K562 (cell line): ENCODE data around the gene AKT1. TPM values are rescaled to one million over a fixed set of nuclear protein-coding genes. Genes with fewer than 3 reads are reported as not detected.

Source experiments
- E2F5 ChIP-seq: sonication (generic); formaldehyde crosslinking; IDR thresholded peaks from 2 replicates; pipeline ENCODE4 v1.8.0; 2022; ENCODE audit warnings: mild to moderate bottlenecking, missing genetic modification reagents
- FOXO4 ChIP-seq: fragments of 450-650 bp; formaldehyde crosslinking; IDR thresholded peaks from 2 replicates; pipeline ENCODE4 v1.4.0; 2020; ENCODE audit warnings: mild to moderate bottlenecking, moderate library complexity
- HDAC1 ChIP-seq, 2 experiments: fragments of 450-650 bp; IDR thresholded peaks; 2 replicates each; pipeline ENCODE4 v1.6.1; 2016 to 2017; ENCODE audit warnings: inconsistent platforms in 1 of 2, mild to moderate bottlenecking in 1 of 2, moderate library complexity in 1 of 2
- HDAC2 ChIP-seq: fragments of 450-650 bp; IDR thresholded peaks from 2 replicates; pipeline ENCODE4 v1.6.1; 2016; ENCODE audit warnings: mild to moderate bottlenecking
- KDM4B ChIP-seq, 2 experiments: fragments of 450-650 bp in 1 of 2; sonication (generic) in 1 of 2; IDR thresholded peaks; 2 replicates each; pipeline ENCODE4 v1.6.1; 2016 to 2017; ENCODE audit warnings: borderline replicate concordance in 2 of 2, antibody characterized with exemption in 1 of 2, low read depth in 1 of 2, mild to moderate bottlenecking in 1 of 2
- PHF8 ChIP-seq: fragments of 200-600 bp; sonication (generic); IDR thresholded peaks from 2 replicates; pipeline ENCODE4 v1.6.1; 2012; ENCODE audit warnings: mixed run types, mild to moderate bottlenecking, inconsistent platforms, low read length, moderate library complexity, borderline replicate concordance
- RBFOX2 ChIP-seq: fragments of 200-400 bp; formaldehyde crosslinking; IDR thresholded peaks from 2 replicates; pipeline ENCODE4 v1.6.1; 2017; ENCODE audit warnings: low read depth, mild to moderate bottlenecking, low read length, moderate library complexity
- RBM22 ChIP-seq: fragments of 200-400 bp; formaldehyde crosslinking; IDR thresholded peaks from 2 replicates; pipeline ENCODE4 v1.6.1; 2018; ENCODE audit warnings: low read length, low read depth; ENCODE audit not compliant: poor library complexity, severe bottlenecking
- SRSF1 ChIP-seq: fragments of 200-400 bp; formaldehyde crosslinking; IDR thresholded peaks from 2 replicates; pipeline ENCODE4 v1.6.1; 2017; ENCODE audit warnings: mild to moderate bottlenecking, low read depth, low read length, moderate library complexity
- STAG1 ChIP-seq: sonication (generic); formaldehyde crosslinking; IDR thresholded peaks from 2 replicates; pipeline ENCODE4 v1.5.0; 2020; ENCODE audit warnings: missing genetic modification reagents, borderline replicate concordance
- STAT5B ChIP-seq: fragments of 250-450 bp; sonication (Bioruptor Pico); IDR thresholded peaks from 2 replicates; pipeline ENCODE4 v1.8.0; 2021; ENCODE audit warnings: mild to moderate bottlenecking, inconsistent platforms
- TAF1 ChIP-seq: IDR thresholded peaks from 2 replicates; pipeline ENCODE4 v1.6.1; 2011; ENCODE audit warnings: mild to moderate bottlenecking, low read length, moderate library complexity; ENCODE audit not compliant: insufficient read depth, control insufficient read depth, severe bottlenecking; ENCODE audit errors: extremely low read depth
- ZFX ChIP-seq: sonication (generic); formaldehyde crosslinking; IDR thresholded peaks from 2 replicates; pipeline ENCODE4 v1.8.0; 2022; ENCODE audit warnings: mild to moderate bottlenecking, missing genetic modification reagents, moderate library complexity
- ZNF239 ChIP-seq: fragments of 250-450 bp; sonication (Bioruptor Pico); IDR thresholded peaks from 2 replicates; pipeline ENCODE4 v1.4.0; 2020; ENCODE audit warnings: mild to moderate bottlenecking
- ZNF449 ChIP-seq: fragments of 250-450 bp; sonication (Bioruptor Pico); IDR thresholded peaks from 2 replicates; pipeline ENCODE4 v1.8.0; 2022; ENCODE audit warnings: moderate library complexity, mild to moderate bottlenecking, inconsistent platforms
- ZNF639 ChIP-seq, 2 experiments: fragments of 200-800 bp in 1 of 2; sonication (Bioruptor generic) in 1 of 2; sonication (generic) in 1 of 2; formaldehyde crosslinking in 1 of 2; IDR thresholded peaks in 1 of 2; conservative IDR thresholded peaks in 1 of 2; 2 replicates each; pipeline versions ENCODE4 v1.5.0 to v1.6.1; 2016 to 2020; ENCODE audit warnings: missing compliant biosample characterization in 1 of 2, missing genetic modification characterization in 1 of 2, missing genetic modification reagents in 1 of 2
- polyA plus RNA-seq, 8 experiments: library from polyadenylated mRNA; depleted of rRNA in 4 of 8; stranded (reverse) in 5 of 8; unstranded in 3 of 8; fragments of >200 nt; fragmentation: Nextera tagmentation in 2 of 8; fragmentation: Illumina TruSeq in 1 of 8; extraction: Ambion mirVana in 2 of 8; extraction: Trizol in 1 of 8; gene quantifications; 2 replicates each; pipeline versions ENCODE4 v1.2.1 to v1.2.3, GENCODE V29; 2011 to 2014; ENCODE audit warnings: inconsistent platforms in 1 of 8, missing spikeins in 1 of 8
- total RNA-seq, 7 experiments: library from RNA; depleted of rRNA in 6 of 7; stranded (reverse); fragments of >200 nt in 6 of 7; fragmentation: Illumina TruSeq in 2 of 7; extraction: Trizol in 2 of 7; gene quantifications; 2 replicates each; pipeline versions ENCODE4 v1.2.1 to v1.2.3, GENCODE V29; 2011 to 2021; ENCODE audit warnings: low replicate concordance in 1 of 7
- TF ChIP-seq, protein P1 (sequence below): fragments of 250-450 bp; sonication (Bioruptor Pico); IDR thresholded peaks from 2 replicates; pipeline ENCODE4 v1.8.0; 2022; ENCODE audit warnings: inconsistent platforms, mild to moderate bottlenecking, moderate library complexity, borderline replicate concordance
- TF ChIP-seq, protein P2 (sequence below): sonication (generic); formaldehyde crosslinking; IDR thresholded peaks from 2 replicates; pipeline ENCODE4 v1.8.1; 2022; ENCODE audit warnings: missing genetic modification reagents

Gene AKT1
- total and polyA plus RNA-seq, 9 of the 15 experiments (the other 6 are each of a cell fraction or from before 2014, with no cell fraction given), result 0.49 to 132 (median 75.1) TPM

GRCh38 chr14:104723651-104724406 lies 71.7 kb downstream of the AKT1 start, which contains the start of gene ADSS1 (continued):
- TF ChIP-seq PHF8 (peak; percentile 83; the same call in 1 of the 2 replicates), KDM4B (IDR thresholded peaks at IDR 0.05; ENCODE audit: borderline replicate concordance in 2 of 2, low read depth in 1 of 2) (no peak), STAG1 (CRISPR knock-in tag) (no peak), ZNF239 (no peak), ZFX (peak; percentile 31; the same call in 1 of the 2 replicates), TAF1 (peak; percentile 59), FOXO4 (no peak), ZNF639 (CRISPR knock-in tag; conservative IDR thresholded peaks at IDR 0.05 in 1 of 2, IDR thresholded peaks at IDR 0.05 in 1 of 2) (0 out of 4 replicates have a peak, but pooled peaks of 1 of the 2 experiments have one; percentile 24), HDAC2 (0 out of 2 replicates have a peak, but pooled peaks have one; percentile 50), ZNF449 (CRISPR knock-in tag) (no peak), STAT5B (CRISPR knock-in tag) (no peak), RBM22 (no peak), E2F5 (no peak), HDAC1 (IDR thresholded peaks at IDR 0.05) (peak in 1 of 2 experiments; percentile 43; a peak in 1 of 4 replicates), RBFOX2 (peak; percentile 71), SRSF1 (no peak)
- TF ChIP-seq, protein P1, sequence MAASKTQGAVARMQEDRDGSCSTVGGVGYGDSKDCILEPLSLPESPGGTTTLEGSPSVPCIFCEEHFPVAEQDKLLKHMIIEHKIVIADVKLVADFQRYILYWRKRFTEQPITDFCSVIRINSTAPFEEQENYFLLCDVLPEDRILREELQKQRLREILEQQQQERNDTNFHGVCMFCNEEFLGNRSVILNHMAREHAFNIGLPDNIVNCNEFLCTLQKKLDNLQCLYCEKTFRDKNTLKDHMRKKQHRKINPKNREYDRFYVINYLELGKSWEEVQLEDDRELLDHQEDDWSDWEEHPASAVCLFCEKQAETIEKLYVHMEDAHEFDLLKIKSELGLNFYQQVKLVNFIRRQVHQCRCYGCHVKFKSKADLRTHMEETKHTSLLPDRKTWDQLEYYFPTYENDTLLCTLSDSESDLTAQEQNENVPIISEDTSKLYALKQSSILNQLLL (CRISPR knock-in tag), result no peak
- TF ChIP-seq, protein P2, sequence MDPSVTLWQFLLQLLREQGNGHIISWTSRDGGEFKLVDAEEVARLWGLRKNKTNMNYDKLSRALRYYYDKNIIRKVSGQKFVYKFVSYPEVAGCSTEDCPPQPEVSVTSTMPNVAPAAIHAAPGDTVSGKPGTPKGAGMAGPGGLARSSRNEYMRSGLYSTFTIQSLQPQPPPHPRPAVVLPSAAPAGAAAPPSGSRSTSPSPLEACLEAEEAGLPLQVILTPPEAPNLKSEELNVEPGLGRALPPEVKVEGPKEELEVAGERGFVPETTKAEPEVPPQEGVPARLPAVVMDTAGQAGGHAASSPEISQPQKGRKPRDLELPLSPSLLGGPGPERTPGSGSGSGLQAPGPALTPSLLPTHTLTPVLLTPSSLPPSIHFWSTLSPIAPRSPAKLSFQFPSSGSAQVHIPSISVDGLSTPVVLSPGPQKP (CRISPR knock-in tag), result no peak
